ENCODE results near the gene HTRA1.

Gene HTRA1

DNA sequence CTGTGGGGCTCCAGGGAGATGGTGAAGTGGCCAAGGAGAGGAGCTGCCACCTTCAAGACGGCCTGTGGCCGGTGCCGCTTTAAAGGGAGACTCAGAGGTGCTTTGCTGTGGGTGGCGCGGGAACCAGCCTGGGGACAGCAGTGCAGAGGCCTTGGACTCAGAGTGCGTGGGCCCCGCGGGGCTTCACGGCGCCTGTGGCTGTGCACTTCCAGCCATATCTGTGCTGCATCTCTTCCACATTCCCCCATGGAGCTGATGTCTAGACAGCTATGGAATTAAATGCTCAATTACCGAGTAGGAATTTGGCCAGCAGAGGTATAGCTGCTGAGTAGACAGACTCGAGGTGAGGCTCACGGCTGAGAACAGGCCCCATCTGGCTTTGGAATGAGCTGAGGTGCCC, 41.7 kb downstream of the HTRA1 start:
- TF ChIP-seq YY1 (IDR thresholded peaks at IDR 0.05; ENCODE audit: insufficient read depth, insufficient read length) (no peak), SUZ12 (IDR thresholded peaks at IDR 0.05; ENCODE audit: extremely low read depth, insufficient read depth, insufficient read length) (no peak), ZNF274 (IDR thresholded peaks at IDR 0.05; ENCODE audit: low read depth, low read length) (no peak)
- H3K4me3 ChIP-seq (ENCODE audit: insufficient read length, low read depth): no peak overlapping the region
- no peaks in the 10 kb centered on the region for H3K27me3 ChIP-seq (ENCODE audit: insufficient read depth, insufficient read length)
- H3K36me3 ChIP-seq (ENCODE audit: insufficient read depth, insufficient read length, low read length): no peaks in the 10 kb centered on the region
- H3K9ac ChIP-seq (ENCODE audit: insufficient read length, low read depth): no peak overlapping the region
- no peaks in the 10 kb centered on the region for H3K4me1 ChIP-seq (ENCODE audit: insufficient read depth, insufficient read length)
- H3K9me3 ChIP-seq (ENCODE audit: insufficient read depth, low read length): no peaks in the 10 kb centered on the region
- DNase-seq (ENCODE audit: low read depth, low spot score): no peak

- TF ChIP-seq YY1 (IDR thresholded peaks at IDR 0.05; ENCODE audit: insufficient read depth, insufficient read length): no peak
- TF ChIP-seq ZNF274 (IDR thresholded peaks at IDR 0.05; ENCODE audit: low read depth, low read length): no peak
- no peak for TF ChIP-seq SUZ12 (IDR thresholded peaks at IDR 0.05; ENCODE audit: extremely low read depth, insufficient read depth, insufficient read length)
- Histone ChIP-seq H3K9ac (ENCODE audit: insufficient read length, low read depth) (no peak overlapping the region), H3K4me3 (ENCODE audit: insufficient read length, low read depth) (no peak overlapping the region), H3K4me1 (ENCODE audit: insufficient read depth, insufficient read length) (no peaks in the 10 kb centered on the region), H3K9me3 (ENCODE audit: insufficient read depth, low read length) (no peaks in the 10 kb centered on the region), H3K27me3 (ENCODE audit: insufficient read depth, insufficient read length) (no peaks in the 10 kb centered on the region), H3K36me3 (ENCODE audit: insufficient read depth, insufficient read length, low read length) (no peaks in the 10 kb centered on the region)
- DNase-seq (ENCODE audit: low read depth, low spot score): no peak
Observed at GRCh38 chr10:122503886-122504609, 42.7 kb downstream of the HTRA1 start.

DNA sequence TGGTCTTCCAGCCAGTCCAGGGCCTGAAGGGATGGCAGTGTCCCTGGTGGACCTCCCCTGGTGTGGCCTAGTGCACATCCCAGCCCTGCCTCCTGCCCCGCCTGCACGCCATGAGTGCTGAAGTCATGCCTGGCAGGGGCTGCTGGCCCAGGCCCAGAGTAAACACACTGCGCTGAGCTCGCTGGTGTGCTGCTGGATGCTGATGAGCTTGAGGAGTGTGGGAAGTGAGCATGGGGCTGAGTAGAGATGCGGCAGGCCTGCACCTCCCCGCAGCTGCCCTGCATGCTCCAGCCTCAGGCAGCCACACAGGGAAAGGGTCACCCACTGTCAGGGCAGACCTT, 43.2 kb downstream of the HTRA1 start:
- H3K9ac ChIP-seq (ENCODE audit: insufficient read length, low read depth): no peak overlapping the region
- H3K4me1 ChIP-seq (ENCODE audit: insufficient read depth, insufficient read length): no peaks in the 10 kb centered on the region
- no peaks in the 10 kb centered on the region for H3K36me3 ChIP-seq (ENCODE audit: insufficient read depth, insufficient read length, low read length)
- no peaks in the 10 kb centered on the region for H3K9me3 ChIP-seq (ENCODE audit: insufficient read depth, low read length)
- H3K4me3 ChIP-seq (ENCODE audit: insufficient read length, low read depth): no peak overlapping the region
- no peak for DNase-seq (ENCODE audit: low read depth, low spot score)
- H3K27me3 ChIP-seq (ENCODE audit: insufficient read depth, insufficient read length): no peaks in the 10 kb centered on the region
- no peak for TF ChIP-seq YY1 (IDR thresholded peaks at IDR 0.05; ENCODE audit: insufficient read depth, insufficient read length)

GRCh38 chr10:122505011-122505410, 43.7 kb downstream of the HTRA1 start:
- Histone ChIP-seq H3K9ac (ENCODE audit: insufficient read length, low read depth) (no peak overlapping the region), H3K9me3 (ENCODE audit: insufficient read depth, low read length) (no peaks in the 10 kb centered on the region), H3K36me3 (ENCODE audit: insufficient read depth, insufficient read length, low read length) (no peaks in the 10 kb centered on the region), H3K4me3 (ENCODE audit: insufficient read length, low read depth) (no peak overlapping the region), H3K27me3 (ENCODE audit: insufficient read depth, insufficient read length) (no peaks in the 10 kb centered on the region), H3K4me1 (ENCODE audit: insufficient read depth, insufficient read length) (no peaks in the 10 kb centered on the region)
- no peak for TF ChIP-seq YY1 (IDR thresholded peaks at IDR 0.05; ENCODE audit: insufficient read depth, insufficient read length)
- no peak for TF ChIP-seq ZNF274 (IDR thresholded peaks at IDR 0.05; ENCODE audit: low read depth, low read length)
- no peak for TF ChIP-seq SUZ12 (IDR thresholded peaks at IDR 0.05; ENCODE audit: extremely low read depth, insufficient read depth, insufficient read length)
- no peak for DNase-seq (ENCODE audit: low read depth, low spot score)

GRCh38 chr10:122505885-122506645, 44.7 kb downstream of the HTRA1 start:
- DNase-seq (ENCODE audit: low read depth, low spot score): no peak
- Histone ChIP-seq H3K9ac (ENCODE audit: insufficient read length, low read depth) (no peak overlapping the region), H3K4me1 (ENCODE audit: insufficient read depth, insufficient read length) (no peaks in the 10 kb centered on the region), H3K27me3 (ENCODE audit: insufficient read depth, insufficient read length) (no peaks in the 10 kb centered on the region), H3K4me3 (ENCODE audit: insufficient read length, low read depth) (no peak overlapping the region), H3K9me3 (ENCODE audit: insufficient read depth, low read length) (no peaks in the 10 kb centered on the region), H3K36me3 (ENCODE audit: insufficient read depth, insufficient read length, low read length) (no peaks in the 10 kb centered on the region)
- TF ChIP-seq ZNF274 (IDR thresholded peaks at IDR 0.05; ENCODE audit: low read depth, low read length) (no peak), SUZ12 (IDR thresholded peaks at IDR 0.05; ENCODE audit: extremely low read depth, insufficient read depth, insufficient read length) (no peak), YY1 (IDR thresholded peaks at IDR 0.05; ENCODE audit: insufficient read depth, insufficient read length) (no peak)

DNA sequence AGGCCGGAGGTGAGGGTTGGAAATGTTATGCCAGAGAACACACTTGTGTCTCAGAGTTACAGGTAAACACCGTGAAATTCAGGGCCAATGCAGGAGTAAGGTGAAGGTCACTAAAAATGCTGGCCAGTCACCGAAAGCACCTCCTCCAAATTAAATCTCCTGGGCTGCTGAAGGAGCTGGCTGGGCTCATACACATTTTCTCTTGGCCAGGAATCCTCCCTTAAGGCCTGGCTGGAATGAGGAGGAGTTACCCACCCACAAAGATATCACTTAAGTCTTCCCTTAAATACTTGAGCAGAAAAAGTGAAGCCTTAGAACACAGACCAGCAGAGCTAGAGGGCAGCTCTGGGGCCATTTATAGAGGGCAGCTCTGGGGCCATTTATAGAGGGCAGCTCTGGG, 46.3 kb downstream of the HTRA1 start:
- no peak for DNase-seq (ENCODE audit: low read depth, low spot score)
- no peaks in the 10 kb centered on the region for H3K9me3 ChIP-seq (ENCODE audit: insufficient read depth, low read length)
- H3K4me3 ChIP-seq (ENCODE audit: insufficient read length, low read depth): no peak overlapping the region
- no peaks in the 10 kb centered on the region for H3K27me3 ChIP-seq (ENCODE audit: insufficient read depth, insufficient read length)
- H3K9ac ChIP-seq (ENCODE audit: insufficient read length, low read depth): no peak overlapping the region
- H3K4me1 ChIP-seq (ENCODE audit: insufficient read depth, insufficient read length): no peaks in the 10 kb centered on the region
- no peak for TF ChIP-seq SUZ12 (IDR thresholded peaks at IDR 0.05; ENCODE audit: extremely low read depth, insufficient read depth, insufficient read length)
- no peak for TF ChIP-seq YY1 (IDR thresholded peaks at IDR 0.05; ENCODE audit: insufficient read depth, insufficient read length)
- TF ChIP-seq ZNF274 (IDR thresholded peaks at IDR 0.05; ENCODE audit: low read depth, low read length): no peak
- H3K36me3 ChIP-seq (ENCODE audit: insufficient read depth, insufficient read length, low read length): no peaks in the 10 kb centered on the region

DNA sequence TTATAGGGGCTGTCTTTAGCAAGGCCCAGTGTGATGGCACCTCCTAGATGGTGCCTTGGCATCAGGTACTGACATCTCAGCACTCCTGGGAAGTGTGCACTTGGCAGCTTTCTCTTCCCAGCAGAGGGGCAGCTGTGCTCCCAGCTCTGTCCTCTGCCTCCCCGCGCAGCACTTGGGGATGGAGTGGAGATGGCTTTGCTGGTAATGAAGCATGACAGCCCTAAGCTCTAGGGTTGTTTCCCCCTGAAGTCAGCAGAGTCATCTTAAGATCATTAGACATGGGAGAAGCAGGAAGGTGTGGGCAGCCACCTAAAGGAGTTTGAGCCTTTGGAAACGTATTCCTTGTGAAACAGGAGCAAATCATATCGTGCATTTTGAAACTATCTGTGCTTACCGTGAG, 46.7 kb downstream of the HTRA1 start:
- no peak overlapping the region for H3K4me3 ChIP-seq (ENCODE audit: insufficient read length, low read depth)
- no peaks in the 10 kb centered on the region for H3K27me3 ChIP-seq (ENCODE audit: insufficient read depth, insufficient read length)
- TF ChIP-seq ZNF274 (IDR thresholded peaks at IDR 0.05; ENCODE audit: low read depth, low read length) (no peak), YY1 (IDR thresholded peaks at IDR 0.05; ENCODE audit: insufficient read depth, insufficient read length) (no peak), SUZ12 (IDR thresholded peaks at IDR 0.05; ENCODE audit: extremely low read depth, insufficient read depth, insufficient read length) (no peak)
- H3K9ac ChIP-seq (ENCODE audit: insufficient read length, low read depth): no peak overlapping the region
- no peaks in the 10 kb centered on the region for H3K9me3 ChIP-seq (ENCODE audit: insufficient read depth, low read length)
- no peaks in the 10 kb centered on the region for H3K36me3 ChIP-seq (ENCODE audit: insufficient read depth, insufficient read length, low read length)
- no peaks in the 10 kb centered on the region for H3K4me1 ChIP-seq (ENCODE audit: insufficient read depth, insufficient read length)
- DNase-seq (ENCODE audit: low read depth, low spot score): no peak

Measured in NT2/D1 (cell line).